HG02642 (cell line): ENCODE measurements around the gene ADH5.
"Not testable (repeated sequence)": the region's sequence is repeated elsewhere in the genome, so short reads cannot be mapped to it uniquely, and the experiment has no call there.

Experiments
- ATAC-seq: cut with Tn5 transposase; IDR thresholded peaks from one replicate; pipeline ENCODE4 v1.9.1; 2021; ENCODE audit warnings: mild to moderate bottlenecking; ENCODE audit not compliant: unreplicated experiment, poor library complexity

The ADH5 gene

GRCh38 chr4:99088023-99088449, 552 bp downstream of the ADH5 start:
- ATAC-seq = peak; percentile 28

- ATAC-seq = no peak
Observed at GRCh38 chr4:99084595-99084994, 4.0 kb downstream of the ADH5 start.

GRCh38 chr4:99082192-99082591, 6.4 kb downstream of the ADH5 start:
- no peak for ATAC-seq

- not testable (repeated sequence) for ATAC-seq
Observed at GRCh38 chr4:99080869-99081268, 7.7 kb downstream of the ADH5 start.

- ATAC-seq = no peak
Observed at GRCh38 chr4:99079625-99080295, 8.8 kb downstream of the ADH5 start.

GRCh38 chr4:99078931-99079624, 9.5 kb downstream of the ADH5 start:
- ATAC-seq = no peak

GRCh38 chr4:99078336-99078735, 10.3 kb downstream of the ADH5 start:
- no peak for ATAC-seq

- ATAC-seq = no peak
Observed at GRCh38 chr4:99077177-99077576, 11.4 kb downstream of the ADH5 start.

GRCh38 chr4:99076292-99076976, 12.2 kb downstream of the ADH5 start:
- no peak for ATAC-seq

- no peak for ATAC-seq
Observed at GRCh38 chr4:99074816-99075215, 13.8 kb downstream of the ADH5 start.

GRCh38 chr4:99071159-99071558, 17.4 kb downstream of the ADH5 start:
- no peak for ATAC-seq

- ATAC-seq = no peak
Observed at GRCh38 chr4:99067617-99068016, 21.0 kb downstream of the ADH5 start.

- ATAC-seq = not testable (repeated sequence)
Observed at GRCh38 chr4:99065521-99065920, 23.1 kb downstream of the ADH5 start.

- no peak for ATAC-seq
Observed at GRCh38 chr4:99062120-99062519, 26.5 kb downstream of the ADH5 start.

- ATAC-seq = no peak
Observed at GRCh38 chr4:99061048-99061700, 27.4 kb downstream of the ADH5 start.

GRCh38 chr4:99059550-99059949, 29.0 kb downstream of the ADH5 start:
- ATAC-seq = no peak

- no peak for ATAC-seq
Observed at GRCh38 chr4:99058228-99058627, 30.4 kb downstream of the ADH5 start.

GRCh38 chr4:99054428-99054994, 34.1 kb downstream of the ADH5 start:
- ATAC-seq = peak; percentile 48

- no peak for ATAC-seq
Observed at GRCh38 chr4:99052902-99053301, 35.7 kb downstream of the ADH5 start.

GRCh38 chr4:99047710-99048109, 40.9 kb downstream of the ADH5 start:
- no peak for ATAC-seq

GRCh38 chr4:99043346-99043745, 45.2 kb downstream of the ADH5 start:
- ATAC-seq = no peak
